GM21737 (cell line): ENCODE data around the gene PLCB1.
A peak's percentile ranks its signal among the peaks of the same experiment; 100 is the strongest.
"Not testable (repeated sequence)": the region's sequence is repeated elsewhere in the genome, so short reads cannot be mapped to it uniquely, and the experiment has no call there.

ENCODE experiments used
- ATAC-seq: cut with Tn5 transposase; IDR thresholded peaks from one replicate; pipeline ENCODE4 v1.9.1; 2021; ENCODE audit warnings: mild to moderate bottlenecking, moderate library complexity; ENCODE audit not compliant: unreplicated experiment

The PLCB1 gene

DNA sequence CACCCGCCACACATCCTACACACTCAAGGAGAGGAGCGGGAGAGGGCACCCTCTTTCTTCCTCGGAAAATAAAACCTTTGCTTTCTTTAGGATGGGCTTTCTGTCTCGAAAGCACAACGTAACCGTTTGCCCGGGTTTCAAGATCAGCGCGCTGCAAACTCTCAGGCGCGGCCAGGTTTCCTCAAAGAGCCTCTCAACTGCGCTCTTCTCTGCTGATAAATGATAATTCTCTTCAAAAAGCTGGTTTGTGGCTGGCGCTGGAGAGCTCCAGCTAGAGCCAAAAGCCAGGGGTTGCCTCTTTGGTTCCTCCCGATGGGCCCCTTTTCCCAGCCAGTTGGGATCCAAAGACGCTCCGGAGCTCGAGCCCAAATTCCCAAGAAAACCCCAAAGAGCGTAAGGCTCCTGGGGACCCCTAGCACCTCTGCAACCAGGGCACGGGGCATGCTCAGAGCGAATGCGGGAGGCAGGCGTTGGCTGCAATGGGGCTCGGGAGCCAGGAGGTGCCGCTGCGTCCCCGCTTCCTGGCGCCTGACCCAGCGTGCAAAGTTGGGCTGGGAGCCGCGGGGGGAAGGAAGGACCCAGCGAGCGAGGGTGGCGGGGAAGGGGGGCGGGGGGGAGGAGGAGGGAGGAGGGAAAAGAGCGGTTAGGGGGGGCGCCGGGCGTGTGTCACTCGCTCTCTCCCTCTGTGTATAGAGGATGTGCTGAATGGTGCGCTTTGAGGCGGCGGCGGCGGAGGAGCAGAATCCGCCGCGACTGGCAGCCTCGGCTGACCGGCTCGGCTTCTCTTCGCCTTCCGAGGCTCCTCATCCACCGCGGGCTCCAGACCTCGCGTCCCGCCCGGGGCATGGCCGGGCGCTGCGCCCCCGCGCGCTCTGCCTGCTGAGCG, at the start of gene PLCB1:
Gene PLCB1 (plus strand): TSS at position 669 of the 886 bp plus-strand sequence. CDS start 386 bp downstream, outside the sequence.
- peak; percentile 91 for ATAC-seq

DNA sequence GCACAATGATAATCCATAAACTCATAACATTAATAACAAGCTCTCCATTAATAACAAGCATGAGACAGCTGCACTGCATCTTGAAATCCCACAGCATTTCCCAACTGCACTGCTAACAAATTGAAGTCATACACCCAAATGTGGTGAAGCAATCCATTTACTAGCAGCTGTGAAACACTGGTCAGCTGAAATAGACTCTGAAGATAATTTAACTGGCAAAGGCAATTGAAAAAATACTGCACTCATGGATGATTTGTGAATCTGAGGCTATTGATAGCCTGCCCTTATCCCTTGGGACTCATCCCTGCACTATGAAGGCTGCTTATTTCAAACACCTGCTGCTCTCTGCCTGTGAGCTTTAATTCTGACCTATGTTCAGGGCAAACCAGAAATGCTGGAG, 49.1 kb upstream of the PLCB1 start:
- no peak for ATAC-seq

DNA sequence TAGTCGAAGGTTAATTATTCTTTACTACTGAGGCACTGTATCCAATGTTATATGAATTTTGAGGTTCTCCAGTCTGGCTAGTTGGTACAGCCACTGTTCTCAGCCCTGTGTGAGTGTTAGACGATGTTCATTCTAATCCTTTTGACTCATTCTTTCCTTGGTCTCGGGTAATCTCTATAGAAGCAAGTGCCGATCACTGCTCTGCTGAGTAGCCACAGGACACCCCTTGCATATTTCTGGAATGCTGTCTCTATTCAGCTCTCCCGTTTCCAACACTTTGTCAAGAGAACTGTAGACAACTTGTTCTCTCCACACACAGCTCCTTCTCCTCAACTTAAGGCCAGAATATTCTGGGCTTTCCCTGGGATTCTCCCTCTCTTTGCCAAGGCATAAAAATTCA, 42.4 kb upstream of the PLCB1 start:
- ATAC-seq, result no peak

DNA sequence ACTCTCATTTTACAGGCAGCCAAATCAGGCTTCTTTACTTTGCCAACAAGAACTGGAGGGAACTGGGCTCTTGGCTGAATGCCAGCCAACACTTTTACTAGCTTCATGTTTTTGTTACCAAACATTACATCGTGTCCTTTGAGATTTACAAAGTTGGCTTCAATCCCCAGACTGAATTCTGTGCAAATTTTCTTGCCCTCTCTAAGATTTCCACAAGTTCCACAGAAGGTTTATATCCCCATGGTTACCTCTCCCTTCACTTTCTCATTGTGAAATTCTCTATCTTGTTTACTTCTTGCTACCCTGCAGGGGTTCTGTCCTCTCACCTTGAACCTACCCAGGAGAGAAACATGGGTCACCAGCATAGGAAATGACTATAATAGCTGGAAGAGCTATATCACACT, 37.6 kb upstream of the PLCB1 start:
- no peak for ATAC-seq

DNA sequence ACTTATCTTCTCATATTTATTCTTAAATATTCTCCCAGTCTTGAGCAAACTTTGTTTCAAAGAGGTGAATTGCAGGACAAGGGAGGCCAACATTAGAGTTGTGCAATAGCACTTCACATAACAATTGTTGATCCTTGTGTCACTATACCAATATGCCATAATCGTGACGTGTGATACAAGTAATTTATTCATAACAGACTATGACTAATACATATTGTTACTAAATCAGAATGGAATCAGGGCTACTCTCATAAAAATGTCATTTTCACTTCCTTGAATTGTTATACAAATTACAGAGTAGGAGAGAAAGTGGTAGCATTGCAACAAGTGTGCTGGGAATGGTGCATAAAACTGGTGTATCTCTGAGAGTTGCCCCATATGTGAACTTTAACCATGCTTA, 37.2 kb upstream of the PLCB1 start:
- no peak for ATAC-seq

DNA sequence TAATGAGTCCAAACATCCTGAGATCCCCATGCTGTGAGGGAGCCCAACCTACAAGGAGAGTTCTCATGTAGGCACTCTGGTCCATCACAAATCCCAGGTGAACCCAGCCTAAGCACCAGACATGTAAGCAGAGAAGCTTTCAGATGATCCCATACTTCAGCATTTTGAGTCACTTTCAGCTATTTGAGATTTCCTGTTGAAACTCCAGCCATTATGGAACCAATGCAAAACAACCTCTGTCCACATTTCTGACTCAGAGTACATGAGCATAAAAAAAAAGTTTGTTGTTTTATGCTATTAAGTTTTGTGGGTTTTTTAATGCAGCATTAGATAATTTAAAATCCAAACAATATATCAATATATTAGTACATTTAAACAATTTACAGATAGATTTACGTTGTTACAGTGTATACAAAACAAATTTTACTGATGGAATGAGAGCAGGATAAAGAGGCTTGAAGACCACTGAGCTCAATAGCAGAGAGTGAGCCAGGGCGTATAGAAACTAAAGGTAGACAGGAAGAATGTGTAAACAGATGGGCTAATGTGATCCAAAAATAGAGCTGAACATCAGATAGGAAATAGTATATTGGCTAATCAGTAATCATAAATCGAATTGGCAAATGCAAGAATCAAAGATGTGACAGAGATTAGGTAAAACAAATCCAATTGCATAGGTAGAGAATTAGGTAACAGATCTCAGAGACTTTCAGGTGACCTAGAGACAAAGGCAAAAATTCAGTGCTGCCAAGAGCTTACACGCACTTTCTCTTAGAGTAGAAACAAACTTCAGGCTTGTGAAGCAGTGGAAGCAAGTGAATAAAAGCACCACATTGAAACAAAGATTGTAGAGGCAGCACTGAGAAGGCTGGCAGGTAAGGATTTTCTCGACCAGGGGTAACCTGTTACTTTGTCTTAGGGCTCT, 36.2 kb upstream of the PLCB1 start:
- ATAC-seq, result no peak

DNA sequence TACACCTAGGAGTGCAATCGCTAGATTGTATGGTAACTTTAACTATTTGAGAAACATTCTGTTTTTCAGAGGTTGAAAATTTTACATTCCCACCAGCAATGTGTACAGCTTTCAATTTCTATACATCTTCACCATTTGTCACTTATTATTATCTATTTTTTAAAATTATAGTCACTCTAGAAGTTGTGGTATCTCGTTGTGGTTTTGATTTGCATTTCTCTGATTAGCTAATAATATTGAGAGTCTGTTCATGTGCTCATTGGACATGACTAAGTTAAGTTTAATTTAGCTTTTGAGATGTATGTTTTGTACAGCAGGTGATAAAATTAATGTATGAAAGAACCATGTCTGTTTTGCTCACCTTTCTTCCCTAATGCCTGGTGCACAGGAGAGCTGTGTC, 34.8 kb upstream of the PLCB1 start:
- ATAC-seq, result no peak

DNA sequence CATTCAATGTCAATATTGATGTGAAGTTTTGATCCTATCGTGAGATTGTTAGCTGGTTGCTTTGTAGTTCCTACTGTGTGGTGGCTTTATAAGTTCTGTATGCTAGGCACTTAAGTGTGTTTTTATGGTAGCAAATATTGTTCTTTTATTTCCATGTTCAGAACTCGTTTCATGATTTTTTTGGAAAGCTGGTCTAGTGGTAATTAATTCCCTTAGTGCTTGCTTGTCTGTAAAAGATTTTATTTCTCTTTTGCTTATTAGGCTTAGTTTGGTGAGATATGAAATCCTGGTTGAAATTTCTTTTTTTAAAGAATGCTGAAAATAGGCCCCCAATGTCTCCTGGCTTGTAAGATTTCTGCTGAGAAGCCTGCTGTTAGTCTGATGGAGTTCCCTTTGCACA, 27.8 kb upstream of the PLCB1 start:
- ATAC-seq, result no peak

DNA sequence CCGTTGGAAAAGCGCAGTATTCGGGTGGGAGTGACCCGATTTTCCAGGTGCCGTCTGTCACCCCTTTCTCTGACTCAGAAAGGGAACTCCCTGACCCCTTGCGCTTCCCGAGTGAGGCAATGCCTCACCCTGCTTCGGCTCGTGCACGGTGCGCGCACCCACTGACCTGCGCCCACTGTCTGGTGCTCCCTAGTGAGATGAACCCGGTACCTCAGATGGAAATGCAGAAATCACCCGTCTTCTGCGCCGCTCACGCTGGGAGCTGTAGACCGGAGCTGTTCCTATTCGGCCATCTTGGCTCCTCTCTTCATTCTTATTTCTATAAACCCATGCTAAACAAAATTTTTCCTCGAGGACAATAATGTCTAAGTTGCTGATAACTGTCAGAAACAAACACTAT, 17.5 kb upstream of the PLCB1 start:
- ATAC-seq, result not testable (repeated sequence)

DNA sequence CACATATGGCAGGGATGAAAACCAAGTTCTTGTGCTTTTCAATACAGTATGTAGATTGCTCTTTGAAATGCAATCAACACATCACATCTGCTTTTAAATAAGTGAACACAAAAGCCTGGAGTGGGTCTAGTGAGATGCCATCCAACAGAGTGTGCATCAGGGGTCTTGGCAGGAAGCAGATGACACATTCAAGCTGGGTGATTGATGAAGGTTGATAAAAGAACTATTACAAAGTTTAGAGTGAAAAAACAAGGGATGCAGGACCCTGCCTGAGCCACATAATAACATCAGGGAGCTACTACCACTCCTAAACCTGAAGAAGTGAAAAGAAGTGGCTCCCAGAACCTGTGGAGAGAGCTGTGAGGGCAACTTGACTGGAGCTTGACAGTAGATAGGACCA, 16.6 kb upstream of the PLCB1 start:
- ATAC-seq, result no peak

DNA sequence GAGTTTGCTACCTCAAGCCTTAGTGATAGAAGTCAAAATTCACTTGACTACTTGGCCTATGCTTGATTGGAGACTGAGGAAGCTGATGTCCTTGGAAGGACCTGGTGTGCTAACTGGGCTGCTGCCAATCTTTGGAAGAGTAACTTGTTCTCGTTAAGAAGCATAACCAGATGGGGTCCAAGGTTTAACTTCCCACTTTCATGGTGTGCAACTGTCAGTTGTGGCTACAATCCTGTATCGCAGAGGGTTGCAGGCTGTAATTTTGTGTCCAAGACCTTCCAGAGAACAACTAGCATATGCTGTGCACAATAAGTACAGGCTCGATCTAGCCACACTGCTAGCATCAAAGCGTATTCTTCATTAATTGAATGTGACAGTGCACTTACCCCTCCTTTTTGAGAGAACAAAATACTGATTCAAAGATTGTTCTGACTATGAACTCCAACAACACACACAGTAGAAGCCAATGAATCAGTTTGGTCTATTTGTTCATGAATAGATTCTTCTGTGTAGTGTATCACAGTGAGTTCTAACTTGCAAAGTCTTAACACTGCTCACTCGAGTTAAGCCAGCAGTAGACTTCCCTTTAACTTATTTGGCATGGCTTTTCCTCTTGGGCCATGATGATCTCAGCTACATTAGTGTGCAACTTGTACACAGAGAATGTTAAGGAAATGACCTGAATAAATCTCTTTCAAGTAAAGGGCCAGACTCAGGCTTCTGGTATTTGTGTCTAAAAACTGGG, 15.8 kb upstream of the PLCB1 start:
- no peak for ATAC-seq

DNA sequence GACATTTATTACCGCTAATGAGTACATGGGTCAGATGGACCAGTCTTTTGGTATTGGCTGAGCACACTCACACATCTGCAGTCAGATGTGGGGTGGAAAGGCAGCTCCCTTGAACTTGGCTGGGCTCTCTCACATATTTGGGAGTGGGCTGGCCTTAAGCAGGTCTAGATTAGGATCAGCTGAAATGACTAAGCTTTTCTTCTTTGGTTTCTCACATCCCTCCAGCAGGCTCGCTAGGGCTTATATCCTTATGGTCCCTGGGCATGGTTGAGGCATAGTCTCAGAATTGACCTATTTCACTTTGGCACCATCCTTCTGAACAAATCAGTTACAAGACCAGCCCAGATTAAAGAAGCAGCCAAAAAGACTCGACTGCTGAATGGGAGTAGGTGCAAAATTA, 14.4 kb upstream of the PLCB1 start:
- no peak for ATAC-seq

DNA sequence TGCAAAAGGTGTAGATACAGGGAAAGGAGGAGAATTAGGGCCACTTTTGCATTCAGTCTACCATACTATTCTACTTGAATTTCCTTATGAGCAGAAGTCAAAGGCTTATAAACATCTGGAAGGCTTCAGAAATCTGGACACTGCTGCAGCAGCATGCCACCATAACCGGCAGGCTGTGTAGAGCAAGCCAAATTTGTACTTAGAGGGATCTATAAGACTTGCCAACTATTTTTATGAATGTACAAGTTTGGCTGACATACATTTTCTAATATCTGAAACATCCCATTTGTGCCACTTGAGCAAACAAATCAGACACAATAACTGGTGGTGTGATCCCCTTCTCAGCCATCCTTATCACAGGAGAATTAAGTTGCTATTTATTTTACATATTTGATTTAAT, 14.0 kb upstream of the PLCB1 start:
- no peak for ATAC-seq

DNA sequence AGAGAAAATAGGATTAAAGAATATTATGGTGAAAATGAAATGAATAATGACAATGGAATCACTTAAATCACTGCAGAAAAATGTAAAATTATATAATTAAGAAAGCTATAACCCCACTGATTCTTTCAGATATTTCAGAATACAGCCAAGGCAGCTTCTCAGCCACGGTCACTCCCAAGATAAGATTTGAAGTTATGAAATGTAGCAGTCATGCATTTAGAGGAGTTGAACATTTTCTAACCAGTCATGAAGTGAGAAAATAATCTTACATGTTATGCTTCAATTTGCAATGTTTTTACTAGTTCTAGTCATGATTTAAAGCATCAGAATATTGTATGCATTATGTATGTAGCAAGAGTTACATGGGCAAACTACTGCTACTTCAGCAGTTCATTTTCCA, 13.3 kb upstream of the PLCB1 start:
- no peak for ATAC-seq

DNA sequence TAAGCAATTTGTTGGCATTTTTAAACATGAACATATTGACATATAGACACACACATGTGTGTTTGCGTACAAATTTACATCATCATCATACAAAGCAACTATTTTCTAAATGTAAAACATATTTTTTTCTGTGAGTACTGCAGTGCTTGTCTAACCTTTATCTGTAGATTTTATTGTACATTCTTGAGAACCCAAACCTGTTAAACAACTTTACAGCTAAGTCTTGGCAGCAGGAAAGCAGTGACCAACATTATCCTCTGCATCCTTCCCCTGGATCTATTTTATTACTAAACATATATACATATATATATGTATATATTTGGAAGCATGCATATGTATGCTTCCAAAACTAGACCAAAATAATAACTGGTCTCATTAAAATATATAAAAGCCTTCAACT, 10.4 kb upstream of the PLCB1 start:
- ATAC-seq, result no peak

DNA sequence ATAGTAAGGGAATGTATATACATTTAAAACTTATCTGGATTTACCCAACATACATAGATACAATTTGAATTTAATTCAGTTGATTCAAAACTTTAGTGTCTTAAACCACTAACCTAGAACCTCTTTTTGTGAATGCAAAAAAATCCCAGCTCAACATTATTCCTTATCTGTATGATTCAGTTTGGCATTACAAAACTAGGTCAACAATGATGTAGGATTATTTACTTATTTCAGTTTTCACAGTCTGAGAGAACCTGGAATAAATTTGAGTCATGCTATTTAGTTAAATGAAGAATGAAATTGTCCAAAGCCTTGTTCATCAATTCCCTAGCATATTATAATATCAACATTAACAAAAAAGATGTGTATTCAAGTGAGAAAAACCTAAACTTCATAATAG, 7.4 kb upstream of the PLCB1 start:
- ATAC-seq, result no peak

DNA sequence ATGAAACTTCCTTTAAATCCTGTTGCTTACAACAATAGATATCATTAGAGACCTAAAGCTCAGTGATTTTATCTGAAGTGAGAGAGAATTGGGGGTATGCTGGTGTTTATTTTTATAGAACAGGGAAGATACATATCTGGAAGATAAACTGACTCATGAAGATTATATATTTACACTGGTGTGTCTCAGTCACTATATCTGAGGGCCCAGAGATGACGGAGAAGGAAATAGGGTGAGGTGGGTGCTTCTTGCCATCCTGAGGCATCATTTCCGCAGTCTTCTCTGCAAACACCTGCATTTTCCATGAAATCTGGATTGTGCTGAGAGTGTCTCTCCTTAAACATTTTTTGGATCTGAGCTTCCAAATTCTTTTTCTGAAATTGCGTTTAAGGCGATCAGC, 5.9 kb upstream of the PLCB1 start:
- ATAC-seq, result no peak

DNA sequence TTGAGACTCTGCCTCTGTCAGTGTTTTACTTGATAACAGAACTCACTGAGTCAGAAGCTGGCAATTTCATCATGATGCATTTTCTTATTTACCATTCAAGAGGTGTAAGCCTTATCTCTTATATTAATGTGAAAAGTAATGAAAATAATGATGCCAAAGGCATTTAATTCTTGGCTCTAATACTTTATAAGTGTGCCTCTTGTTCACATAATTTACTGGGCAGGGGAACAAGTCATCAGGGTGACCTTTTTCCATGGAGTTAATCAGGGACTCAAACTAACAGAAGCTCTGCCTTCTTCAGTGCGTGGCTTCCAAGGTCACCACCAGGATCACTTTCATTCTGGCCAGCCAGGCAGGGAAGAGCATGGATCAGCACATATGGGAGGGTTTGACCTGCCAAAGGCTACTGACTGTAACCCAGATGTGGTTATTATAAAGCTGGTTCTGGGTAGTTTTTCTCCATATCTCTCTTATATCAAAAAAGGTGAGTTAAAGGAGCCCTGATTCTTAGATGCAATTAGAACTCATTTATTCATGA, 5.2 kb upstream of the PLCB1 start:
- ATAC-seq, result no peak

DNA sequence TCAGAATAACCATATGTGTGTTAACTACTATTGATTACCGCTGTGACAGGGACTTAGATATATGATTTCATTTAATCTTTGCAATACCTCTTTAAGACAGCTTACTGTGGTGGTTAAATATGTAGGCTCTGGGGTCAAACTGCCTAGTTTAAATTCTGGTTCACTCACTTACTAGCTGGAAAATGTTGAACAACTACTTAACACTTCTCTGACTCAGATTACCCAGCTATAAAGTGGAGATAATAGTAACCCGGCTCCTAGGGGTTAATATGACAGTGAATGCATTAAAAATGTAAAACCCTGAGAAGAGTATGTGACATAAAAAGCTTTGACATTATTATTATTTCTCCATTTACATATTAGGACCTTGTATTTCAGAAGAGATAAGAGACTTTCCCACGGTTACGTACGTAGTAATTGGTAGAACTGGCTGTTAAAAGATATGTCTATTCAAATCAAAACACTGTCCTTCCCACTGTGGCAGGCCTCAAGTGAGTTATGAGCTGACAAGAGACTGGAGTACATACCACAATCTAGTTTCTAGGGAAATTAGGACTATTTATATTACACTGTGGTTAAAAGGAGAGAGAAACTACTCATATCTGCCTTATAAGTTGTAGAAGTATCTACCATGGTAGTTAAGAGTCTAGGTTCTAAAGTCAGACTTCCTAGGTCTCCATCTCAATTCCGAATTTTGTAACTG, 4.4 kb upstream of the PLCB1 start:
- ATAC-seq, result peak; percentile 66

DNA sequence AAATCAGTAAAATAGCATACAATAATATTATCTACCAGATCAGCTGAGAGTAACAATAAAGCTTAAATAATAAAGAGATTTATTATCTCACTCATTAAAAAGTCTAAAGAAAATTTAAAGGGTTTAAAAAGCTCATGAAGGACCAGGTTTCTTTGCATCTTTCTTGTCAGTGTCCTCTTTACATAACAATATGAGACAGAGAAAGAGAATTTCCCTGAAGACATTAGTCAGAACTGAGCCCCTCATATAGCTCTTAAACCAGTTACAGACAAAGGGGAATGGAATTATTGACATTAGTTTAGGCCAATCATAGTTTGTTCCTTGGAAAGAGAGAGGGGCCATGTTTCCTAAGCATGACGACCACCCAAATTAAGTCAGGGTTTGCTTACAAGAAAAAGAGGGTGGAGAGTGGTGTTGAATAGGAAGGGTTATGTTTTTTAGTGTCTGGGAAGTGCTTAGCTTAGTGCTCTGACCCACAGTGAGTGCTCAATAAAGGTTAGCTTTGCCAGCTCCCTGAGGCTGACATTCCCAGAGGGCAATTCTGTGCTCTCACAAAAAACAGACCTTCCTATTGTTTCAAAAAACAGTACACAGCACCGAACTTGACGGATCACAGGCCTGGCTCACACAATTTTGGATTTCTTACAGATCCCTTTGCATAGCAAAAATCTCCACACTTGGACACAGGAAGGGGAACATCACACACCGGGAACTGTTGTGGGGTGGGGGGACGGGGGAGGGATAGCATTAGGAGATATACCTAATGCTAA, 3.6 kb upstream of the PLCB1 start:
- no peak for ATAC-seq
